K562 (cell line): ENCODE data around the gene NCF2. TPM values are rescaled to one million over a fixed set of nuclear protein-coding genes. Genes with fewer than 3 reads are reported as not detected.

Experiments
- ATAC-seq: fragments of 200-7000 bp; cut with Tn5 transposase; 3 replicates; pipeline ENCODE4 v1.9.1; 2020; ENCODE audit warnings: moderate library complexity
- BruUV-seq: library from RNA; stranded (reverse); fragments of 400-500 nt; replicated peaks from 2 replicates; lab custom pipeline; 2021; lab: Mats Ljungman, UMichigan
- CTCF ChIA-PET: fragments of 300-600 bp; formaldehyde crosslinking; extraction: SDS; loops from one replicate; lab custom pipeline; 2021; ENCODE audit warnings: low intra/inter-chr PET ratio; lab: Yijun Ruan, JAX
- POLR2A ChIA-PET: fragments of 300-600, 350-650 bp; sonication (Branson Sonifier 250); formaldehyde crosslinking; extraction: SDS; loops from one replicate; lab custom pipeline; 2021; ENCODE audit warnings: antibody characterized with exemption, inconsistent platforms; lab: Yijun Ruan, JAX
- DNase-seq, 4 experiments: peaks; one replicate each; pipeline versions ENCODE4 v3.0.0 to v3.0.0-alpha.2; 2011 to 2018; ENCODE audit warnings: low spot score in 3 of 4, mixed read lengths in 3 of 4; ENCODE audit errors: extremely low read depth in 1 of 4
- FAIRE-seq: peaks from 2 replicates; lab custom pipeline; 2011; peaks lifted over from hg19 to GRCh38; lab: Jason Lieb, UNC
- H2AFZ ChIP-seq: 2 replicates; pipeline ENCODE4 v1.6.0; 2011; ENCODE audit warnings: low read depth, low read length, control low read depth, inconsistent platforms
- H3K27ac ChIP-seq: fragments of 200-600 bp; 3 replicates; pipeline ENCODE4 v1.8.0; 2011; ENCODE audit warnings: low read depth, mild to moderate bottlenecking, control low read depth, inconsistent platforms, low read length, moderate library complexity, mixed read lengths; ENCODE audit errors: extremely low read depth
- H3K27me3 ChIP-seq, 2 experiments: fragments of 300-600 bp in 1 of 2; 2 replicates in 1 of 2; 3 replicates in 1 of 2; pipeline versions ENCODE4 v1.6.0 to v1.8.0; 2011; ENCODE audit warnings: inconsistent platforms in 2 of 2, low read length in 2 of 2, mild to moderate bottlenecking in 1 of 2, mixed read lengths in 1 of 2, moderate library complexity in 1 of 2; ENCODE audit not compliant: control insufficient read depth in 2 of 2, insufficient read depth in 2 of 2
- H3K36me3 ChIP-seq: fragments of 300-600 bp; 3 replicates; pipeline ENCODE4 v1.8.0; 2011; ENCODE audit warnings: mild to moderate bottlenecking, low read length, inconsistent platforms; ENCODE audit not compliant: control insufficient read depth, insufficient read depth
- H3K4me1 ChIP-seq, 2 experiments: fragments of 200-600 bp in 1 of 2; replicated peaks in 1 of 2; 2 replicates in 1 of 2; 3 replicates in 1 of 2; pipeline versions ENCODE4 v1.5.1 to v1.8.0; 2011; ENCODE audit warnings: inconsistent platforms in 2 of 2, low read length in 2 of 2, mild to moderate bottlenecking in 1 of 2, mixed read lengths in 1 of 2, moderate library complexity in 1 of 2; ENCODE audit not compliant: control insufficient read depth in 2 of 2, insufficient read depth in 2 of 2
- H3K4me2 ChIP-seq: 2 replicates; pipeline ENCODE4 v1.6.1; 2011; ENCODE audit warnings: low read length, control low read depth, inconsistent platforms, mixed read lengths; ENCODE audit not compliant: insufficient read depth
- H3K4me3 ChIP-seq: fragments of 200-600 bp; sonication (generic), shearing (Covaris generic); 2 replicates; pipeline ENCODE4 v1.5.1; 2016; ENCODE audit warnings: control low read depth, inconsistent platforms
- H3K79me2 ChIP-seq: fragments of 200-600 bp; 3 replicates; pipeline ENCODE4 v1.8.0; 2011; ENCODE audit warnings: low read length, inconsistent platforms; ENCODE audit not compliant: control insufficient read depth, insufficient read depth
- H3K9ac ChIP-seq, 2 experiments: 2 replicates each; pipeline versions ENCODE4 v1.6.0 to v1.6.1; 2011; ENCODE audit warnings: low read depth in 2 of 2, low read length in 2 of 2, control low read depth in 1 of 2, inconsistent platforms in 1 of 2, mild to moderate bottlenecking in 1 of 2, mixed read lengths in 1 of 2; ENCODE audit not compliant: insufficient read depth in 1 of 2
- H3K9me1 ChIP-seq: one replicate; pipeline ENCODE4 v1.6.0; 2011; ENCODE audit warnings: inconsistent platforms, mild to moderate bottlenecking, low read length, moderate library complexity; ENCODE audit not compliant: control insufficient read depth, insufficient read depth
- H3K9me3 ChIP-seq: replicated peaks from 2 replicates; pipeline ENCODE4 v1.5.1; 2011; ENCODE audit warnings: low read depth, low read length, inconsistent platforms; ENCODE audit not compliant: control insufficient read depth, insufficient read depth
- H4K20me1 ChIP-seq: replicated peaks from 2 replicates; pipeline ENCODE4 v1.6.1; 2011; ENCODE audit warnings: low read length, inconsistent platforms, mixed read lengths; ENCODE audit not compliant: control insufficient read depth, insufficient read depth
- CEBPB ChIP-seq: fragments of 450-650 bp; IDR thresholded peaks from 2 replicates; pipeline ENCODE4 v1.6.1; 2016; ENCODE audit warnings: missing genetic modification characterization, missing compliant biosample characterization
- CREM ChIP-seq: IDR thresholded peaks from 2 replicates; pipeline ENCODE4 v1.6.1; 2014; ENCODE audit warnings: antibody characterized with exemption, low read depth
- HNRNPLL ChIP-seq: fragments of 200-400 bp; formaldehyde crosslinking; IDR thresholded peaks from 2 replicates; pipeline ENCODE4 v1.6.1; 2017; ENCODE audit warnings: low read length, low read depth, mild to moderate bottlenecking; ENCODE audit not compliant: poor library complexity, severe bottlenecking
- KLF13 ChIP-seq: fragments of 450-650 bp; IDR thresholded peaks from 2 replicates; pipeline ENCODE4 v1.6.1; 2016; ENCODE audit warnings: missing genetic modification characterization, low read depth, mild to moderate bottlenecking, missing compliant biosample characterization, moderate library complexity, borderline replicate concordance
- MYC ChIP-seq, 2 experiments: fragments of 250-450 bp in 1 of 2; sonication (Bioruptor Pico) in 1 of 2; IDR thresholded peaks; 2 replicates each; pipeline versions ENCODE4 v1.5.1 to v1.6.1; 2012 to 2021; ENCODE audit warnings: low read depth in 2 of 2, borderline replicate concordance in 1 of 2, improper control_type of control experiment in 1 of 2, low read length in 1 of 2, mild to moderate bottlenecking in 1 of 2, moderate library complexity in 1 of 2
- PCBP2 ChIP-seq: fragments of 200-400 bp; formaldehyde crosslinking; IDR thresholded peaks from 2 replicates; pipeline ENCODE4 v1.6.1; 2018; ENCODE audit warnings: low read length, low read depth, mild to moderate bottlenecking, moderate library complexity; ENCODE audit not compliant: poor library complexity, severe bottlenecking
- PML ChIP-seq: IDR thresholded peaks from 2 replicates; pipeline ENCODE4 v1.6.1; 2012; ENCODE audit warnings: low read length, inconsistent platforms
- SRSF1 ChIP-seq: fragments of 200-400 bp; formaldehyde crosslinking; IDR thresholded peaks from 2 replicates; pipeline ENCODE4 v1.6.1; 2017; ENCODE audit warnings: mild to moderate bottlenecking, low read depth, low read length, moderate library complexity
- TARDBP ChIP-seq: fragments of 450-650 bp; IDR thresholded peaks from 2 replicates; pipeline ENCODE4 v1.6.1; 2016
- TFAM ChIP-seq: fragments of 250-450 bp; sonication (Bioruptor Pico); conservative IDR thresholded peaks from 2 replicates; pipeline ENCODE4 v1.5.0; 2021; ENCODE audit warnings: mild to moderate bottlenecking, moderate library complexity
- ZNF232 ChIP-seq: sonication (generic); formaldehyde crosslinking; IDR thresholded peaks from 2 replicates; pipeline ENCODE4 v1.8.0; 2022; ENCODE audit warnings: mild to moderate bottlenecking, missing genetic modification reagents
- WGBS: fragments of 100-300 bp; shearing (Covaris generic); methylation state at CpG from one replicate; pipeline ENCODE4 v1.1.6; 2016; ENCODE audit warnings: low coverage, mixed read lengths; ENCODE audit not compliant: insufficient coverage; ENCODE audit errors: missing lambda C conversion rate; 5-methylcytosine and 5-hydroxymethylcytosine counted together
- in situ Hi-C: fragments of 300-500 bp; cut with MboI; formaldehyde crosslinking; loops from 4 replicates; pipeline ENCODE4 v1.15.0; 2018; ENCODE audit warnings: inconsistent platforms, mixed read lengths
- intact Hi-C: fragments of 100-400 bp; cut with micrococcal nuclease; formaldehyde crosslinking; loops from 2 replicates; pipeline ENCODE4 v1.14.2; 2022
- polyA plus RNA-seq, 8 experiments: library from polyadenylated mRNA; depleted of rRNA in 4 of 8; stranded (reverse) in 5 of 8; unstranded in 3 of 8; fragments of >200 nt; fragmentation: Nextera tagmentation in 2 of 8; fragmentation: Illumina TruSeq in 1 of 8; extraction: Ambion mirVana in 2 of 8; extraction: Trizol in 1 of 8; gene quantifications; 2 replicates each; pipeline versions ENCODE4 v1.2.1 to v1.2.3, GENCODE V29; 2011 to 2014; ENCODE audit warnings: inconsistent platforms in 1 of 8, missing spikeins in 1 of 8
- total RNA-seq, 7 experiments: library from RNA; depleted of rRNA in 6 of 7; stranded (reverse); fragments of >200 nt in 6 of 7; fragmentation: Illumina TruSeq in 2 of 7; extraction: Trizol in 2 of 7; gene quantifications; 2 replicates each; pipeline versions ENCODE4 v1.2.1 to v1.2.3, GENCODE V29; 2011 to 2021; ENCODE audit warnings: low replicate concordance in 1 of 7
- TF ChIP-seq, protein P1 (sequence below): fragments of 450-650 bp; IDR thresholded peaks from 2 replicates; pipeline ENCODE4 v1.6.1; 2016; ENCODE audit warnings: low read depth

NCF2 gene
- total and polyA plus RNA-seq, 9 of the 15 experiments (the other 6 are each of a cell fraction or from before 2014, with no cell fraction given) = 0.07 to 0.54 (median 0.16) TPM; not detected in 3

DNA sequence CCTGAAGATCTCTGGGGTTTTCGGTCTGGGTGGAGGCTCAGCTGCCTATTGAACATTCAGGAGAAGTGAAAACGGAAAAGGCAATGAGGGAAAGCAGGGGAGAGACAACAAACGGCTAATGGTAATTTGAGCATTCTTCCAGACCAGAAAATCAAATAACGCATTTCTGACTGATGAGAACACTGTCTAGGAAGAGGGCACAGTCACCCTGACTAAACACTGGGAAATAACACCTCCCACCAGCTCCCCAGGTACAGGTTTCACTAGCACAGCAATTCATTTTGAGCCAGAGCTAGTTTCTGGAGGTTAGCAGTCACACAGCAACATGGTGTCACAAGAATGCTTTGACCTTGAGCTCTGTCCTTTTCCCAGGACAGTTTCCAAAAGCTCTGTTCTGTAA lies 21.1 kb downstream of the NCF2 start:
- in situ Hi-C loops (no loop called here), intact Hi-C loops (no loop called here)
- no TSS peak for BruUV-seq
- Histone ChIP-seq H3K9ac (no peak overlapping the region), H3K27ac (no peak overlapping the region), H3K4me3 (no peak overlapping the region), H3K27me3 (peaks cover 24 to 42% of the 10 kb centered on the region in 2 experiments), H3K36me3 (no peaks in the 10 kb centered on the region), H3K9me1 (no peaks in the 10 kb centered on the region), H3K79me2 (no peaks in the 10 kb centered on the region), H3K4me2 (no peak overlapping the region), H3K4me1 (peaks cover 10 to 13% of the 10 kb centered on the region in 2 experiments), H3K9me3 (no peaks in the 10 kb centered on the region), H4K20me1 (0 out of 2 replicates have a peak, but pooled peaks cover 5% of the 10 kb centered on the region), H2AFZ (no peak overlapping the region)
- CTCF ChIA-PET = no interaction called here
- no peak for DNase-seq
- 4% methylated on average over 4 of the region's 4 CpGs for WGBS
- FAIRE-seq = no peak
- POLR2A ChIA-PET = interaction anchor here (0.6 to 3.2 kb wide), 6 partner anchors 9 to 528 kb away, joined by 3 to 19 read pairs (median 9); no protein-coding TSS in a partner anchor
- TF ChIP-seq KLF13 (tag) (no peak), CREM (no peak), TFAM (CRISPR knock-in tag) (no peak), MYC (IDR thresholded peaks at IDR 0.05; ENCODE audit: low read depth, low read length) (no peak), MYC (CRISPR knock-in tag; IDR thresholded peaks at IDR 0.05; ENCODE audit: borderline replicate concordance, low read depth) (no peak), SRSF1 (no peak), TARDBP (no peak), CEBPB (tag) (no peak), PCBP2 (no peak), ZNF232 (no peak), HNRNPLL (no peak), PML (no peak)
- TF ChIP-seq, protein P1, sequence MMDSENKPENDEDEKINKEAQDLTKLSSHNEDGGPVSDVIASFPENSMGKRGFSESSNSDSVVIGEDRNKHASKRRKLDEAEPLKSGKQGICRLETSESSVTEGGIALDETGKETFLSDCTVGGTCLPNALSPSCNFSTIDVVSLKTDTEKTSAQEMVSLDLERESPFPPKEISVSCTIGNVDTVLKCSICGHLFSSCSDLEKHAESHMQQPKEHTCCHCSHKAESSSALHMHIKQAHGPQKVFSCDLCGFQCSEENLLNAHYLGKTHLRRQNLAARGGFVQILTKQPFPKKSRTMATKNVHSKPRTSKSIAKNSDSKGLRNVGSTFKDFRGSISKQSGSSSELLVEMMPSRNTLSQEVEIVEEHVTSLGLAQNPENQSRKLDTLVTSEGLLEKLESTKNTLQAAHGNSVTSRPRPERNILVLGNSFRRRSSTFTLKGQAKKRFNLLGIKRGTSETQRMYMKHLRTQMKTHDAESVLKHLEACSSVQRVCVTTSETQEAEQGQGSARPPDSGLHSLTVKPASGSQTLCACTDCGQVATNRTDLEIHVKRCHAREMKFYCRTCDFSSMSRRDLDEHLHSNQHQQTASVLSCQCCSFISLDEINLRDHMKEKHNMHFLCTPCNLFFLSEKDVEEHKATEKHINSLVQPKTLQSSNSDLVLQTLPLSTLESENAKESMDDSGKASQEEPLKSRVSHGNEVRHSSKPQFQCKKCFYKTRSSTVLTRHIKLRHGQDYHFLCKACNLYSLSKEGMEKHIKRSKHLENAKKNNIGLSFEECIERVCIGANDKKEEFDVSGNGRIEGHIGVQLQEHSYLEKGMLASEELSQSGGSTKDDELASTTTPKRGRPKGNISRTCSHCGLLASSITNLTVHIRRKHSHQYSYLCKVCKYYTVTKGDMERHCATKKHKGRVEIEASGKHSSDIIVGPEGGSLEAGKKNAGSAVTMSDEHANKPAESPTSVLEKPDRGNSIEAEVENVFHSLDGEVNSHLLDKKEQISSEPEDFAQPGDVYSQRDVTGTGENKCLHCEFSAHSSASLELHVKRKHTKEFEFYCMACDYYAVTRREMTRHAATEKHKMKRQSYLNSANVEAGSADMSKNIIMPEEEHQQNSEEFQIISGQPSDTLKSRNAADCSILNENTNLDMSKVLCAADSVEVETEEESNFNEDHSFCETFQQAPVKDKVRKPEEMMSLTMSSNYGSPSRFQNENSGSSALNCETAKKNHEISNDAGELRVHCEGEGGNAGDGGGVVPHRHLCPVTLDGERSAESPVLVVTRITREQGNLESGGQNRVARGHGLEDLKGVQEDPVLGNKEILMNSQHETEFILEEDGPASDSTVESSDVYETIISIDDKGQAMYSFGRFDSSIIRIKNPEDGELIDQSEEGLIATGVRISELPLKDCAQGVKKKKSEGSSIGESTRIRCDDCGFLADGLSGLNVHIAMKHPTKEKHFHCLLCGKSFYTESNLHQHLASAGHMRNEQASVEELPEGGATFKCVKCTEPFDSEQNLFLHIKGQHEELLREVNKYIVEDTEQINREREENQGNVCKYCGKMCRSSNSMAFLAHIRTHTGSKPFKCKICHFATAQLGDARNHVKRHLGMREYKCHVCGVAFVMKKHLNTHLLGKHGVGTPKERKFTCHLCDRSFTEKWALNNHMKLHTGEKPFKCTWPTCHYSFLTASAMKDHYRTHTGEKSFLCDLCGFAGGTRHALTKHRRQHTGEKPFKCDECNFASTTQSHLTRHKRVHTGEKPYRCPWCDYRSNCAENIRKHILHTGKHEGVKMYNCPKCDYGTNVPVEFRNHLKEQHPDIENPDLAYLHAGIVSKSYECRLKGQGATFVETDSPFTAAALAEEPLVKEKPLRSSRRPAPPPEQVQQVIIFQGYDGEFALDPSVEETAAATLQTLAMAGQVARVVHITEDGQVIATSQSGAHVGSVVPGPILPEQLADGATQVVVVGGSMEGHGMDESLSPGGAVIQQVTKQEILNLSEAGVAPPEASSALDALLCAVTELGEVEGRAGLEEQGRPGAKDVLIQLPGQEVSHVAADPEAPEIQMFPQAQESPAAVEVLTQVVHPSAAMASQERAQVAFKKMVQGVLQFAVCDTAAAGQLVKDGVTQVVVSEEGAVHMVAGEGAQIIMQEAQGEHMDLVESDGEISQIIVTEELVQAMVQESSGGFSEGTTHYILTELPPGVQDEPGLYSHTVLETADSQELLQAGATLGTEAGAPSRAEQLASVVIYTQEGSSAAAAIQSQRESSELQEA = no peak
- no peak for ATAC-seq
